Sigmoid colon (tissue), 4 donors: ENCODE results near the gene SEC14L6.

Experiments used
- CTCF ChIP-seq, 4 experiments: fragments of 450-650 bp in 3 of 4; fragments of 200-600 bp in 1 of 4; IDR thresholded peaks; one replicate each; pipeline ENCODE4 v1.5.1; 2016 to 2019; ENCODE audit warnings: antibody characterized with exemption in 4 of 4, mild to moderate bottlenecking in 3 of 4, moderate library complexity in 2 of 4
- EP300 ChIP-seq, 4 donors: sonication (generic); formaldehyde crosslinking; IDR thresholded peaks; one replicate each; pipeline ENCODE4 v1.6.1; 2017; ENCODE audit warnings: antibody characterized with exemption in 4 of 4
- POLR2A ChIP-seq, 2 donors: fragments of 450-650 bp; IDR thresholded peaks; one replicate each; pipeline ENCODE4 v1.6.1; 2016; ENCODE audit warnings: antibody characterized with exemption in 2 of 2, mild to moderate bottlenecking in 2 of 2, moderate library complexity in 2 of 2
- POLR2AphosphoS5 ChIP-seq, 4 donors: sonication (generic); formaldehyde crosslinking; IDR thresholded peaks; one replicate each; pipeline ENCODE4 v1.6.1; 2017; ENCODE audit warnings: antibody characterized with exemption in 4 of 4

GRCh38 chr22:30539368-30539767, 7.2 kb downstream of the SEC14L6 start:
- TF ChIP-seq CTCF (IDR thresholded peaks at IDR 0.05), result no peak
- TF ChIP-seq POLR2A (IDR thresholded peaks at IDR 0.05), result no peak
- no peak for TF ChIP-seq POLR2AphosphoS5 (IDR thresholded peaks at IDR 0.05)
- no peak for TF ChIP-seq EP300 (IDR thresholded peaks at IDR 0.05)
